Lower leg skin (tissue), 4 donors: ENCODE data around the gene FOXN1. TPM values are rescaled to one million over a fixed set of nuclear protein-coding genes. Genes with fewer than 3 reads are reported as not detected.

Source experiments
- DNase-seq, 2 donors: peaks; one replicate each; pipeline ENCODE4 v3.0.0-alpha.2; 2019; ENCODE audit warnings: low spot score in 2 of 2
- H3K4me3 ChIP-seq: fragments of 200-600 bp; sonication (generic); 2 replicates; pipeline ENCODE4 v1.5.1; 2017; ENCODE audit warnings: mild to moderate bottlenecking, low read depth; ENCODE audit not compliant: poor library complexity, severe bottlenecking
- CTCF ChIP-seq, 3 donors: fragments of 450-650 bp; IDR thresholded peaks; one replicate each; pipeline ENCODE4 v1.5.1; 2016; ENCODE audit warnings: antibody characterized with exemption in 3 of 3, mild to moderate bottlenecking in 3 of 3, moderate library complexity in 2 of 3
- POLR2A ChIP-seq, 2 donors: fragments of 450-650 bp; IDR thresholded peaks; one replicate each; pipeline ENCODE4 v1.6.1; 2016 to 2017; ENCODE audit warnings: antibody characterized with exemption in 2 of 2, mild to moderate bottlenecking in 1 of 2, moderate library complexity in 1 of 2
- WGBS, 2 donors: methylation state at CpG; one replicate each; pipeline ENCODE4 v1.1.5; 2018; 5-methylcytosine and 5-hydroxymethylcytosine counted together
- intact Hi-C: fragments of 100-400 bp; cut with DNase I; formaldehyde crosslinking; loops from one replicate; pipeline ENCODE4 v1.15.0; 2023; ENCODE audit warnings: low total_unique reads
- total RNA-seq, 4 donors: library from RNA; depleted of rRNA; stranded (reverse); fragments of >200 nt; gene quantifications; one replicate each; pipeline ENCODE4 v1.1.0, GENCODE V29; 2016

FOXN1 gene
- total RNA-seq, 4 donors from 2014 or later, result 28.9 to 65.0 (median 45.4) TPM

DNA sequence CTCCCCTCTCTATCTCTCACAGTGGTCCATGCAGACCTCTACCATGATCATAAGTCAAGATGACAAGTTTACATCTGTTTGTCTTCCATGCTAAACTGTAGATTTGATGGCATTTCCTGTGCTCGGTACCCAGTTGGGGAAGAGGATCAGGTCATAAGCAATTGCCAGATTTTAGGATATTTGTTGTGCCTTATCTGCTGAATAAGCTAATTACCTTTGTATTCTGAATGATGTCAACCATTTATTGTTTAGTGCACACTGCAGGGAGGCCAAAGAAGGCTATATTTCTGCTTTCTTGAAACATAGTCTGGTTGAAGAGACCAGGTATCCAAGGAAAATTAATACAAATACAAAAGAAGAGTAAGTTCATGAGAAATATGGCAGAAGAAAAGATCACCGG, 76.4 kb downstream of the FOXN1 start:
- no peak overlapping the region for H3K4me3 ChIP-seq
- 94 to 98% methylated on average over 2 of the region's 2 CpGs for WGBS, 2 donors
- intact Hi-C loops, result no loop called here
- DNase-seq, result no peak
- TF ChIP-seq POLR2A (IDR thresholded peaks at IDR 0.05), result no peak
- TF ChIP-seq CTCF (IDR thresholded peaks at IDR 0.05), result no peak

DNA sequence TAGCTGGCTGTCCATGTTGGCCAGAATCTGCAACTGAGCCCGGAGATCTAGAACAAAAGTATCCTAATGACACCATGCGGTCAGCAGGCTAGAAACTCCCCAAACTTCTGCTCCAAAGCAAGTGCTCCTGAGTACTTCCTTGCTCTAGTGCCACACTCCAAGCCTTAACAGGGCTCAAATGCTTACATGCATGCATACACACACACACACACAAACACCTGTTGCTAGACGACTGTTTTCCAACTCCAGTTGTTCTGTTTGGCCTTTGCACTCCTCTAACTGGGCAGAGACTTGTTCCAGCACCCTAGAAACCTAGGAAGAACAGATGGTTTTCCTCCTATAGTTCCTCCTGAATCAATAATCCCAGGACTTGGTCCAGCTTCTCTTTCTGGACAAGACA, 78.3 kb downstream of the FOXN1 start:
- WGBS, 2 donors, result 93 to 96% methylated on average over 3 of the region's 3 CpGs
- no peak for TF ChIP-seq CTCF (IDR thresholded peaks at IDR 0.05)
- TF ChIP-seq POLR2A (IDR thresholded peaks at IDR 0.05), result no peak
- no peak for DNase-seq
- H3K4me3 ChIP-seq, result no peak overlapping the region
- intact Hi-C loops, result no loop called here

GRCh38 chr17:28585851-28586250, 79.7 kb downstream of the FOXN1 start:
- no peak overlapping the region for H3K4me3 ChIP-seq
- no peak for TF ChIP-seq POLR2A (IDR thresholded peaks at IDR 0.05)
- TF ChIP-seq CTCF (IDR thresholded peaks at IDR 0.05), result no peak
- intact Hi-C loops, result no loop called here
- WGBS, 2 donors, result 91 to 97% methylated on average over 3 of the region's 3 CpGs
- DNase-seq, result no peak

Other genes starting within 250 kb of the FOXN1 start
- 10 to 100 TPM in 2 of 4 donors, 1 to 10 TPM in 2; 5.7 to 18.6 (median 10.4) TPM for gene TMEM97, start 187.1 kb upstream of the FOXN1 start, total RNA-seq
- 10 to 100 TPM; 22.6 to 40.8 (median 26.7) TPM for gene IFT20, start 170.9 kb upstream of the FOXN1 start, total RNA-seq
- gene TNFAIP1, start 170.6 kb upstream of the FOXN1 start, total RNA-seq, result 10 to 100 TPM; 23.6 to 42.6 (median 36.9) TPM
- gene POLDIP2, start 148.8 kb upstream of the FOXN1 start, total RNA-seq, result 10 to 100 TPM; 52.1 to 90.2 (median 73.7) TPM
- gene SEBOX, start 141.1 kb upstream of the FOXN1 start, total RNA-seq, result not detected
- under 1 TPM in 1 of 4 donors, not detected in 3; 0.10 TPM for gene VTN, start 136.0 kb upstream of the FOXN1 start, total RNA-seq
- gene SARM1, start 134.7 kb upstream of the FOXN1 start, total RNA-seq, result 10 to 100 TPM in 3 of 4 donors, 1 to 10 TPM in 1; 4.0 to 15.4 (median 12.1) TPM
- 10 to 100 TPM in 1 of 4 donors, 1 to 10 TPM in 2, under 1 TPM in 1; 0.89 to 11.5 (median 4.5) TPM for gene SLC46A1, start 100.1 kb upstream of the FOXN1 start, total RNA-seq
- gene SLC13A2, start 32.7 kb upstream of the FOXN1 start, total RNA-seq, result 10 to 100 TPM in 2 of 4 donors, 1 to 10 TPM in 2; 1.2 to 13.2 (median 9.8) TPM
- gene UNC119, start 46.3 kb downstream of the FOXN1 start, total RNA-seq, result 10 to 100 TPM; 41.2 to 41.6 (median 41.4) TPM
- gene PIGS, start 65.2 kb downstream of the FOXN1 start, total RNA-seq, result 10 to 100 TPM; 57.6 to 84.0 (median 75.1) TPM
- gene ALDOC, start 70.5 kb downstream of the FOXN1 start, total RNA-seq, result 100 to 1,000 TPM; 109 to 186 (median 138) TPM
- gene SPAG5, start 92.7 kb downstream of the FOXN1 start, total RNA-seq, result 10 to 100 TPM in 1 of 4 donors, 1 to 10 TPM in 3; 4.0 to 12.4 (median 7.7) TPM
- 1 to 10 TPM; 6.7 to 8.7 (median 6.9) TPM for gene RSKR, start 107.8 kb downstream of the FOXN1 start, total RNA-seq
- gene BLTP2, start 138.8 kb downstream of the FOXN1 start, total RNA-seq, result 10 to 100 TPM; 51.0 to 93.7 (median 83.7) TPM
- gene SDF2, start 155.6 kb downstream of the FOXN1 start, total RNA-seq, result 10 to 100 TPM; 36.6 to 47.4 (median 38.0) TPM
- 10 to 100 TPM; 47.2 to 86.7 (median 71.3) TPM for gene SUPT6H, start 155.9 kb downstream of the FOXN1 start, total RNA-seq
- 1 to 10 TPM in 3 of 4 donors, not detected in 1; 1.0 to 3.7 (median 3.3) TPM for gene PROCA1, start 205.5 kb downstream of the FOXN1 start, total RNA-seq
- gene RAB34, start 211.5 kb downstream of the FOXN1 start, total RNA-seq, result 100 to 1,000 TPM in 2 of 4 donors, 10 to 100 TPM in 2; 76.6 to 138 (median 103) TPM
- gene RPL23A, start 213.6 kb downstream of the FOXN1 start, total RNA-seq, result 100 to 1,000 TPM; 538 to 966 (median 735) TPM
- 10 to 100 TPM in 3 of 4 donors, 1 to 10 TPM in 1; 9.4 to 33.6 (median 23.5) TPM for gene TLCD1, start 219.9 kb downstream of the FOXN1 start, total RNA-seq
- gene NEK8, start 222.4 kb downstream of the FOXN1 start, total RNA-seq, result 1 to 10 TPM; 2.1 to 9.5 (median 4.4) TPM
- gene TRAF4, start 237.7 kb downstream of the FOXN1 start, total RNA-seq, result 10 to 100 TPM; 11.0 to 30.9 (median 21.8) TPM